Embryonic facial prominence (tissue), 1 donor: ENCODE results near the gene HDAC9.

ENCODE experiments used
- DNase-seq: peaks from one replicate; pipeline ENCODE4 v3.0.0-alpha.2; 2016; ENCODE audit errors: extremely low spot score

Gene HDAC9

GRCh38 chr7:18495412-18496340 is at the start of gene HDAC9:
Gene HDAC9 (plus strand): TSS chr7:18495749. CDS start chr7:18496303, 554 bp downstream.
- DNase-seq, result no peak

- no peak for DNase-seq
Observed at GRCh38 chr7:18445916-18446520, 49.5 kb upstream of the HDAC9 start.

- no peak for DNase-seq
Observed at GRCh38 chr7:18450019-18450418, 45.5 kb upstream of the HDAC9 start.

GRCh38 chr7:18455606-18456005 is 39.9 kb upstream of the HDAC9 start:
- no peak for DNase-seq

GRCh38 chr7:18457832-18458231 is 37.7 kb upstream of the HDAC9 start:
- no peak for DNase-seq

- DNase-seq, result no peak
Observed at GRCh38 chr7:18458830-18459229, 36.7 kb upstream of the HDAC9 start.

- no peak for DNase-seq
Observed at GRCh38 chr7:18459484-18460245, 35.9 kb upstream of the HDAC9 start.

GRCh38 chr7:18461785-18462467 is 33.6 kb upstream of the HDAC9 start:
- DNase-seq, result no peak

- DNase-seq, result no peak
Observed at GRCh38 chr7:18464830-18465229, 30.7 kb upstream of the HDAC9 start.

- no peak for DNase-seq
Observed at GRCh38 chr7:18467011-18467410, 28.5 kb upstream of the HDAC9 start.

- DNase-seq, result no peak
Observed at GRCh38 chr7:18468795-18469194, 26.8 kb upstream of the HDAC9 start.

GRCh38 chr7:18469316-18469715 is 26.2 kb upstream of the HDAC9 start:
- DNase-seq, result no peak

- no peak for DNase-seq
Observed at GRCh38 chr7:18471476-18472160, 23.9 kb upstream of the HDAC9 start.

GRCh38 chr7:18472161-18472483 is 23.4 kb upstream of the HDAC9 start:
- DNase-seq, result no peak

- DNase-seq, result no peak
Observed at GRCh38 chr7:18473119-18473518, 22.4 kb upstream of the HDAC9 start.

GRCh38 chr7:18474944-18475343 is 20.6 kb upstream of the HDAC9 start:
- no peak for DNase-seq

GRCh38 chr7:18475488-18475887 is 20.1 kb upstream of the HDAC9 start:
- DNase-seq, result no peak

GRCh38 chr7:18481776-18482175 is 13.8 kb upstream of the HDAC9 start:
- no peak for DNase-seq

GRCh38 chr7:18488049-18488448 is 7.5 kb upstream of the HDAC9 start:
- DNase-seq, result no peak

GRCh38 chr7:18489624-18490023 is 5.9 kb upstream of the HDAC9 start:
- DNase-seq, result no peak

- no peak for DNase-seq
Observed at GRCh38 chr7:18491871-18492270, 3.7 kb upstream of the HDAC9 start.
